CD8-positive, alpha-beta memory T cell (primary cell): ENCODE data around the gene CYP2S1. TPM values are rescaled to one million over a fixed set of nuclear protein-coding genes. Genes with fewer than 3 reads are reported as not detected.
A peak's percentile ranks its signal among the peaks of the same experiment; 100 is the strongest.
"Not testable (repeated sequence)": the region's sequence is repeated elsewhere in the genome, so short reads cannot be mapped to it uniquely, and the experiment has no call there.

Source experiments
- CTCF ChIA-PET: fragments of 350-600 bp; sonication (Branson Sonifier 250); formaldehyde crosslinking; loops from one replicate; lab custom pipeline; 2021; ENCODE audit warnings: antibody characterized with exemption; lab: Charles Lee
- POLR2A ChIA-PET: fragments of 350-600 bp; sonication (Branson Sonifier 250); formaldehyde crosslinking; loops from one replicate; lab custom pipeline; 2021; ENCODE audit warnings: antibody characterized with exemption; lab: Charles Lee
- DNase-seq, 5 donors: peaks; one replicate each; pipeline versions ENCODE4 v3.0.0 to v3.0.0-alpha.2; 2020 to 2022; ENCODE audit warnings: mixed read lengths in 1 of 5
- H3K27ac ChIP-seq: one replicate; pipeline ENCODE4 v1.7.0; 2013; ENCODE audit warnings: low read depth, mild to moderate bottlenecking, low read length, moderate library complexity
- H3K27me3 ChIP-seq: 2 replicates; pipeline ENCODE4 v1.7.0; 2013; ENCODE audit warnings: low read length, mild to moderate bottlenecking; ENCODE audit not compliant: insufficient read depth, poor library complexity, severe bottlenecking
- H3K36me3 ChIP-seq: 2 replicates; pipeline ENCODE4 v1.7.0; 2013; ENCODE audit warnings: mild to moderate bottlenecking, low read length, moderate library complexity; ENCODE audit not compliant: insufficient read depth
- H3K4me1 ChIP-seq: 2 replicates; pipeline ENCODE4 v1.7.0; 2013; ENCODE audit warnings: mild to moderate bottlenecking, low read length, moderate library complexity; ENCODE audit not compliant: insufficient read depth
- H3K4me3 ChIP-seq: 2 replicates; pipeline ENCODE4 v1.7.0; 2013; ENCODE audit warnings: mild to moderate bottlenecking, low read length
- H3K9me3 ChIP-seq: 2 replicates; pipeline ENCODE4 v1.7.0; 2013; ENCODE audit warnings: mild to moderate bottlenecking, low read length
- H3K27ac Mint-ChIP-seq, 8 donors: one replicate each; pipeline ENCODE4 v1.8.0; 2020 to 2021; ENCODE audit warnings: mixed read lengths in 8 of 8, mild to moderate bottlenecking in 6 of 8, inconsistent platforms in 3 of 8, moderate library complexity in 3 of 8
- H3K27me3 Mint-ChIP-seq, 2 donors: one replicate each; pipeline ENCODE4 v1.8.0; 2020 to 2021; ENCODE audit warnings: mixed read lengths in 2 of 2, mild to moderate bottlenecking in 1 of 2, moderate library complexity in 1 of 2
- H3K36me3 Mint-ChIP-seq, 3 donors: one replicate each; pipeline ENCODE4 v1.8.0; 2020 to 2021; ENCODE audit warnings: mixed read lengths in 3 of 3, inconsistent platforms in 1 of 3, mild to moderate bottlenecking in 1 of 3
- H3K4me1 Mint-ChIP-seq, 3 donors: one replicate each; pipeline ENCODE4 v1.8.0; 2020 to 2021; ENCODE audit warnings: mixed read lengths in 3 of 3, inconsistent platforms in 1 of 3, mild to moderate bottlenecking in 1 of 3
- H3K4me3 Mint-ChIP-seq, 7 donors: one replicate each; pipeline ENCODE4 v1.8.0; 2020 to 2021; ENCODE audit warnings: mixed read lengths in 7 of 7, mild to moderate bottlenecking in 6 of 7, moderate library complexity in 4 of 7, inconsistent platforms in 2 of 7
- H3K9me3 Mint-ChIP-seq, 5 donors: one replicate each; pipeline ENCODE4 v1.8.0; 2020 to 2022; ENCODE audit warnings: mixed read lengths in 5 of 5, mild to moderate bottlenecking in 3 of 5, moderate library complexity in 2 of 5, inconsistent platforms in 1 of 5
- polyA plus RNA-seq: library from polyadenylated mRNA; unstranded; fragments of 300-500 nt; fragmentation: Illumina TruSeq; gene quantifications from one replicate; pipeline ENCODE4 v1.2.3, GENCODE V29; 2021
- total RNA-seq, 2 experiments: library from RNA; stranded (reverse); gene quantifications; one replicate each; pipeline ENCODE4 v1.2.3, GENCODE V29; 2021

The CYP2S1 gene
- total and polyA plus RNA-seq, 3 experiments from 2014 or later: not detected

DNA sequence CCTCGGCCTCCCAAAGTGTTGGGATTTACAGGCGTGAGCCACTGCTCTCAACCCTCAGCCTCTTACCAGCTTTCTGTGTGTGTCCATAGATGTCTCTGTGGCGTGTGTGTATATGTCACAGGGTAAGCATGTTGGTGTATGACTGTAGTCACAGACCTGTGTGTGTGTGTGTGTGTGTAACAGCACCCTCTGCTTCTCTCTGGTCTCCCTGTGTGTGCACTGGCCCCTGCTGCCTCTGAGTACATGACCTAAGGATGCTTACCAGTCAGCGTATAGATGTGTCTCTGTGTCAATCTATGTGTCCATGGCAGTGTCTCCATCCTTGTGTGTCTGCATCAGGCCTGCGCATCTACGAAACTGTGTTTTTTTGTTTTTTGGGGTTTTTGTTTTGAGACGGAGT lies 31.6 kb downstream of the CYP2S1 start:
- POLR2A ChIA-PET: no interaction called here
- H3K4me3 ChIP-seq: no peak overlapping the region
- H3K9me3 Mint-ChIP-seq: no peaks in the 10 kb centered on the region
- H3K27ac ChIP-seq: no peak overlapping the region
- peak overlapping the region in 3 of 8 donors; percentile 26 to 39 (median 34) for H3K27ac Mint-ChIP-seq
- no peaks in the 10 kb centered on the region for H3K9me3 ChIP-seq
- CTCF ChIA-PET: interaction anchor here (0.6 to 1.7 kb wide), 2 partner anchors 9 to 85 kb away, joined by 3 to 4 read pairs; partner anchors contain the start of gene CCDC97
- H3K4me3 Mint-ChIP-seq: no peak overlapping the region
- peaks cover 13% of the 10 kb centered on the region for H3K4me1 ChIP-seq
- H3K4me1 Mint-ChIP-seq: peaks cover 15 to 19% (median 16%) of the 10 kb centered on the region in 3 donors
- no peaks in the 10 kb centered on the region for H3K36me3 Mint-ChIP-seq
- peaks cover 22 to 54% of the 10 kb centered on the region in 2 donors for H3K27me3 Mint-ChIP-seq
- no peak for DNase-seq
- H3K36me3 ChIP-seq: no peaks in the 10 kb centered on the region
- H3K27me3 ChIP-seq: peaks cover 10% of the 10 kb centered on the region

DNA sequence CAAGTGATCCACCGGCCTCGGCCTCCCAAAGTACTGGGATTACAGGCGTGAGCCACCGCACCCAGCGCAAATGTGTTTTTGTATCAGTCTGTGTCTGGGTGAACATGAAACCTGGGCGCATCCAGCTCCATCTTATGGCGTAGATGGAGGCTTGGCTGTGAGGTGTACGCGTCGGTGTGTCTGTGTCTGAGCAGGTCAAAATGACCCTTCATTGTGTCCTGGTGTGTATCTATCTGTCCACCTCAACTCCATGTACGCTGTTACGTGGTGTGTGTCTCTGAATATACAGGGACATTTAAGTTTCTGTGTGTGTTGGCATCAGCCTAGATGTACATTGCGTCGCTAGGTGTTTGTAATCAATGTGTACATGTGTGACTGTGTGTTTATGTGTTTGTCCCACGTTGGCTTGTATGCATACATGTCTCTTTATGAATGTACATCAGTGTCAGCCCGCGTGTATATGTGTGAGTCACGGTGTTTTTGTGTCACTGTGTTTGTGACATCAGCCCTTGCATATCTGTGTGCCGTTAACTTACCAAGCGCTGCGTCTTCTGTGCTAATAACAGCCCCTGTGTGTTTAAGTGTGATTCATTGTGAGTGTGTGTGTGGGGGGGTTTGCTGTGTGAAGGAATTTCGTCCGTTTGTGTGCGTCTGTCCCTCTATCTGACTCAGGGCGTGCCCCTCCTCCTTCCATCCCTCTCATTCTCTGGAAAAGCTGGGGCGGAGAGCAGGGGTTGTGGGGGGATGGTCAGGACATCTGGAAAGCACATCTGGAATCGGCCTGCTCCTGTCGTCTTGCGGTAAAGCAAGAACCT lies 32.4 kb downstream of the CYP2S1 start:
- no peak overlapping the region for H3K4me3 ChIP-seq
- H3K4me1 ChIP-seq: peaks cover 13% of the 10 kb centered on the region
- H3K4me1 Mint-ChIP-seq: peaks cover 15 to 19% (median 16%) of the 10 kb centered on the region in 3 donors
- no peaks in the 10 kb centered on the region for H3K9me3 Mint-ChIP-seq
- peak overlapping the region in 6 of 8 donors; percentile 12 to 95 (median 76) for H3K27ac Mint-ChIP-seq
- DNase-seq: no peak
- peak overlapping the region; percentile 71 to 89 (median 79) for H3K4me3 Mint-ChIP-seq
- ChIA-PET POLR2A (interaction anchor here (1.1 kb wide), 1 partner anchor 131 kb away, joined by 5 read pairs; no protein-coding TSS in a partner anchor), CTCF (interaction anchor here (1.2 kb wide), 1 partner anchor 83 kb away, joined by 5 read pairs; no protein-coding TSS in a partner anchor)
- peak overlapping the region; percentile 9 for H3K27ac ChIP-seq
- peaks cover 10% of the 10 kb centered on the region for H3K27me3 ChIP-seq
- H3K27me3 Mint-ChIP-seq: peaks cover 22 to 48% of the 10 kb centered on the region in 2 donors
- no peaks in the 10 kb centered on the region for H3K36me3 Mint-ChIP-seq
- no peaks in the 10 kb centered on the region for H3K9me3 ChIP-seq
- H3K36me3 ChIP-seq: no peaks in the 10 kb centered on the region

DNA sequence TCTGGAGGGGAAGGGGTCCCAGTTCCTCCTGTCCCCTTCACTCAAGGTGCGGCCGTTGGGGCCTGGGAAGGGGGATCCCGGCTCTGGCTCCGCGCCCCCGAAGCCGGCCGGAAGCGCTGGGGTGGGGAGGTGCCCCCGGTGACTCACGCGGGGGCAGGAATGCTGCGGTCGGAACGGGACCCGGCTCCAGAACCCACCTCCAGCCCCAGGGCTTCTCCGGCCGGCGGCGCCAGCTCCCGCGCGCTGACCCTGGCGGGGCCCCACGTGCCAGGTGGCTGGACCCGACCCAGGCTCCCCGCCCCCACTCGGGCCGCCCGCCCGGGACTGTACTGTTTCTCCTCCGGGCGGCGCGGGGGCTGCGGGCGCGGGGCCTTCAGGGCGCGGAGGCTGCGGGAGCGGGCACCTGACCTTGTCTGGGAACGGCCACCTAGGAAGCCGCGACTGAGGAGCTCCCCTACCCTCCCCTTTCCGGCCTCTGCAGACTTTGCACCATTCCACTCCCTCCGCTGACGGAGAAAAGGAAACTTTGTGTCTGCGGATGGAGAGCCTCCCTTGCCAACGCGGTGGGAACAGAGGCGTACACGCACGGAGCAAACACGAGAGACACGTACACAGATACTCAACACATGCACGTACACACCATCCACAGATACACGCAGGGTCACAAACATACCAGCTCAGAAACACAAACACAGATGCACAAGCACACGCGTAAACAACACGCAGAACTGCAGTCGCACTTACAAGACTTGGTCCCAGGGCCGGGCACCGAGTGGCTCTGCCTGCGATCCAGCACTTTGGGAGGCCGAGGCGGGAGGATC lies 33.2 kb downstream of the CYP2S1 start:
- H3K36me3 ChIP-seq: no peaks in the 10 kb centered on the region
- POLR2A ChIA-PET: interaction anchor here (0.8 to 1.1 kb wide), 2 partner anchors 36 to 131 kb away, joined by 3 to 5 read pairs; no protein-coding TSS in a partner anchor
- H3K27ac ChIP-seq: peak overlapping the region; percentile 33
- H3K4me3 ChIP-seq: peak overlapping the region; percentile 55
- Mint-ChIP-seq H3K9me3 (no peaks in the 10 kb centered on the region), H3K4me1 (peaks cover 13 to 15% (median 15%) of the 10 kb centered on the region in 3 donors), H3K27ac (peak overlapping the region in 7 of 8 donors; percentile 2 to 92 (median 68)), H3K4me3 (peak overlapping the region; percentile 77 to 90 (median 83)), H3K27me3 (peaks cover 16 to 45% of the 10 kb centered on the region in 2 donors), H3K36me3 (no peaks in the 10 kb centered on the region)
- H3K4me1 ChIP-seq: peaks cover 13% of the 10 kb centered on the region
- CTCF ChIA-PET: interaction anchor here (1.2 kb wide), 1 partner anchor 83 kb away, joined by 5 read pairs; no protein-coding TSS in a partner anchor
- H3K9me3 ChIP-seq: no peaks in the 10 kb centered on the region
- peak in 3 of 5 donors; percentile 11 to 39 (median 21) for DNase-seq
- H3K27me3 ChIP-seq: peaks cover 2% of the 10 kb centered on the region

DNA sequence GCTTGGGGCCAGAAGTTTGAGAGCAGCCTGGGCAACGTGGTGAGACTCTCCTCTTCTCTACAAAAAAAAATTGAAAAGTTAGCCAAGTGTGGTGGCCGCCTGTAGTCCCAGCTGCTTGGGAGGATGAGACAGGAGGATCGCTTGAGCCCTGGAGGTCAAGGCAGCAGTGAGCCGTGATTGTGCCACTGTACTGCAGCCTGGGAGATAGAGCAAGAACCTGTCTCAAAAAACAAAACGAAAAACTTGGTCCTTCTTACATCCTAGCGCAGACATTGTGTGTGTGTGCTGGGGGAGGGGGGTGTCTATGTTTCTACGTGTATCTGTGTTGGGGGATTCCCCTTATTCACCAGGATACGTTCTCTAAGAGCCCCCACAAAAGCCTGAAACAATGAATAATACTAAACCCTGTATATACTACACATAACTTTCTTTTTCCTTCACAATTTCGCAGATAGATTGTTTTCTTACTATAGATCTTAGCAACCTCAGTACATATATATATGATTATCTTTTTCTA lies 33.9 kb downstream of the CYP2S1 start:
- H3K4me1 Mint-ChIP-seq: peaks cover 13 to 15% (median 15%) of the 10 kb centered on the region in 3 donors

DNA sequence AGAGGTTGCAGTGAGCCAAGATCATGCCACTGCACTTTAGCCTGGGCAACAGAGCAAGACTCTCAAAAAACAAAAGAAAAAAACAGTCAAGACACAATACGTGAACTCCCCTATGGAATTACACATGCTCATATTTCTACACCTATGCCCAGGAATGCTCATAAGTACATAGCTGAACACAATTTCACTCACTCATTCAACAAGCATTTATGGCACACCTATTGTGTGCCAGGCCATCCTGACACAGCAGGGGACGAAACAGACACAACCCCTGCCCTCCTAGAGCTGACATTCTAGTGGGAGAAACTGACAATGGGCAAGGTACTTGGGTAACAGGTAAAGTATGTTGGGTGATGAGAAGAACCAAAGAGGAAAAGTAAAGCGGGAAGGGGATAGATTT lies 35.5 kb downstream of the CYP2S1 start:
- POLR2A ChIA-PET: no interaction called here
- peaks cover 8 to 38% of the 10 kb centered on the region in 2 donors for H3K27me3 Mint-ChIP-seq
- DNase-seq: no peak
- Histone ChIP-seq H3K27me3 (no peaks in the 10 kb centered on the region), H3K4me3 (no peak overlapping the region), H3K4me1 (peaks cover 13% of the 10 kb centered on the region), H3K36me3 (no peaks in the 10 kb centered on the region), H3K9me3 (no peaks in the 10 kb centered on the region), H3K27ac (no peak overlapping the region)
- CTCF ChIA-PET: interaction anchor here (0.8 kb wide), 1 partner anchor 10 kb away, joined by 3 read pairs; the partner anchor contains the start of gene AXL
- no peak overlapping the region for H3K4me3 Mint-ChIP-seq
- H3K36me3 Mint-ChIP-seq: no peaks in the 10 kb centered on the region
- H3K27ac Mint-ChIP-seq: peak overlapping the region in 2 of 8 donors; percentile 29 to 36
- H3K9me3 Mint-ChIP-seq: no peaks in the 10 kb centered on the region
- H3K4me1 Mint-ChIP-seq: peaks cover 13 to 15% (median 15%) of the 10 kb centered on the region in 3 donors

More for the DNA sequence above, 33.9 kb downstream of the CYP2S1 start:
- H3K36me3 Mint-ChIP-seq: no peaks in the 10 kb centered on the region
- ChIA-PET CTCF (interaction anchor here (1.2 kb wide), 1 partner anchor 82 kb away, joined by 5 read pairs; no protein-coding TSS in a partner anchor), POLR2A (interaction anchor here (0.8 to 1.1 kb wide), 2 partner anchors 35 to 132 kb away, joined by 3 to 5 read pairs; no protein-coding TSS in a partner anchor)
- H3K4me3 ChIP-seq: peak overlapping the region; percentile 55
- no peaks in the 10 kb centered on the region for H3K9me3 ChIP-seq
- peaks cover 13% of the 10 kb centered on the region for H3K4me1 ChIP-seq
- DNase-seq: no peak
- H3K4me3 Mint-ChIP-seq: peak overlapping the region; percentile 74 to 90 (median 83)
- no peaks in the 10 kb centered on the region for H3K36me3 ChIP-seq
- H3K27me3 Mint-ChIP-seq: peaks cover 14 to 43% of the 10 kb centered on the region in 2 donors
- H3K27ac ChIP-seq: peak overlapping the region; percentile 33
- H3K9me3 Mint-ChIP-seq: no peaks in the 10 kb centered on the region
- peak overlapping the region; percentile 7 to 92 (median 50) for H3K27ac Mint-ChIP-seq
- H3K27me3 ChIP-seq: no peaks in the 10 kb centered on the region

DNA sequence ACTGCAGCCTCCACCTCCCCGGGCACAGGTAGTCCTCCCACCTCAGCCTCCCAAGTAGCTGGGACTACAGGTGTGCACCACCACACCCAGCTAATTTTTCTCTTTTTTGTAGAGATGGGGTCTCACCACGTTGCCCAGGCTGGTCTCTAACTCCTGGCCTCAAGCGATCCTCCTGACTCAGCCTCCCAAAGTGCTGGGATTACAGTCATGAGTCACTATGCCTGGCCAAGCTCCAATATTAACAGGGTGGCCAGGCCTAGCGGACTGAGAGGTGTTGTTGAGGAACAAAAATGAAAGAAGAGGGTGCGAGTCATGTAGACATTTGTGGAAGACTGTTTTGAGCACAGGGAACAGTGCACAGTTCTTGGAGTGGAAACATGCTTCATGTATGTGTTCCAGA lies 36.3 kb downstream of the CYP2S1 start:
- not testable (repeated sequence) for H3K9me3 Mint-ChIP-seq, H3K36me3 ChIP-seq, H3K36me3 Mint-ChIP-seq, H3K27me3 ChIP-seq, H3K27ac Mint-ChIP-seq, H3K4me3 ChIP-seq, H3K9me3 ChIP-seq, H3K27ac ChIP-seq, DNase-seq, H3K4me3 Mint-ChIP-seq
- Mint-ChIP-seq H3K27me3 (peaks cover 8 to 32% of the 10 kb centered on the region in 2 donors), H3K4me1 (peaks cover 13 to 15% (median 15%) of the 10 kb centered on the region in 3 donors)
- peaks cover 13% of the 10 kb centered on the region for H3K4me1 ChIP-seq
- CTCF ChIA-PET: interaction anchor here (0.8 kb wide), 1 partner anchor 11 kb away, joined by 3 read pairs; the partner anchor contains the start of gene AXL
- POLR2A ChIA-PET: interaction anchor here (0.7 kb wide), 1 partner anchor 9 kb away, joined by 3 read pairs; no protein-coding TSS in a partner anchor

DNA sequence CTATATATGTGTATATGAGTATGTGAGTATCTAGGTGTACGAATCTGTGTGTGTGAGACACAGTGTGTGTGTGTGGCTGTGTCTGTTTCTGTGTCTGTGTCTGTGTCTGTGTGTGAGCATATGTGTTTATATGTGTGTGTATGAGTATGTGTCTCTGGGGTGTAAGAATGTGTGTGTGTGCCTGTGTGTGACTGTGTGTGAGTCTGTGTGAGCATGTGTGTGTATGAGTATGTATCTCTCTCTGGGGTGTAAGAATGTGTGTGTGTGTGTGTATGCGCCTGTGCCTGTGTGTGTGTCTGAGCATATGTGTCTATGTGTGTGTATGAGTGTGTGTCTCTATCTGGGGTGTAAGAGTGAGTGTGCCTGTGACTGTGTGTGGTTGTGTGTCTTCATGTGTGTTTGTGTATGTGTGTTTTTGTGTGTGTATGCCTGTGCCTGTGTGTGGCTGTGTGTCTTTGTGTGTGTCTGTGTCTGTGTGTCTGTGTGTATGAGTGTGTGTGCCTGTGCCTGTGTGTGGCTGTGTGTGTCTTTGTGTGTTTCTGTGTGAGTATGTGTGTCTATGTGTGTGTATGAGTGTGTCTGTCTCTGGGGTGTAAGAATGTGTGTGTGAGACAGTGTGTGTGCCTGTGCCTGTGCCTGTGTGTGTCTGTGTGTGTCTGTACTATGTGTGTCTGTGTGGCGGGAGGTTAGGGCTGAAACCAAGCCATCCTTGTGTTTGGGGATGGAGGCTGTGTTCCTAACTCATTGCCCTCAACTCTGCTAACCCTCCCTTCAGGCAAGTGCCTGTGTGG lies 37.2 kb downstream of the CYP2S1 start:
- peaks cover 13 to 15% (median 15%) of the 10 kb centered on the region in 3 donors for H3K4me1 Mint-ChIP-seq
- no peak overlapping the region for H3K27ac ChIP-seq
- H3K27ac Mint-ChIP-seq: no peak overlapping the region
- H3K9me3 Mint-ChIP-seq: no peaks in the 10 kb centered on the region
- H3K36me3 ChIP-seq: no peaks in the 10 kb centered on the region
- DNase-seq: no peak
- H3K27me3 ChIP-seq: no peaks in the 10 kb centered on the region
- no peak overlapping the region for H3K4me3 Mint-ChIP-seq
- H3K9me3 ChIP-seq: no peaks in the 10 kb centered on the region
- no peaks in the 10 kb centered on the region for H3K36me3 Mint-ChIP-seq
- ChIA-PET CTCF (no interaction called here), POLR2A (no interaction called here)
- peaks cover 13% of the 10 kb centered on the region for H3K4me1 ChIP-seq
- H3K27me3 Mint-ChIP-seq: peaks cover 8 to 28% of the 10 kb centered on the region in 2 donors
- no peak overlapping the region for H3K4me3 ChIP-seq
